Fibroblast of pulmonary artery (primary cell): ENCODE measurements around the gene LSAMP.
"Not testable (repeated sequence)": the region's sequence is repeated elsewhere in the genome, so short reads cannot be mapped to it uniquely, and the experiment has no call there.

ENCODE experiments used
- DNase-seq: peaks from one replicate; pipeline ENCODE4 v3.0.0-alpha.2; 2010; ENCODE audit warnings: low read depth
- H3K4me3 ChIP-seq: replicated peaks from 2 replicates; pipeline ENCODE4 v1.5.1; 2011; ENCODE audit warnings: low read depth, mild to moderate bottlenecking, control low read depth, low read length, moderate library complexity
- TF ChIP-seq, protein P1 (sequence below): IDR thresholded peaks from 2 replicates; pipeline ENCODE4 v1.5.1; 2011; ENCODE audit warnings: mild to moderate bottlenecking, control low read depth, low read length, inconsistent platforms; ENCODE audit errors: missing control alignments

Gene LSAMP

DNA sequence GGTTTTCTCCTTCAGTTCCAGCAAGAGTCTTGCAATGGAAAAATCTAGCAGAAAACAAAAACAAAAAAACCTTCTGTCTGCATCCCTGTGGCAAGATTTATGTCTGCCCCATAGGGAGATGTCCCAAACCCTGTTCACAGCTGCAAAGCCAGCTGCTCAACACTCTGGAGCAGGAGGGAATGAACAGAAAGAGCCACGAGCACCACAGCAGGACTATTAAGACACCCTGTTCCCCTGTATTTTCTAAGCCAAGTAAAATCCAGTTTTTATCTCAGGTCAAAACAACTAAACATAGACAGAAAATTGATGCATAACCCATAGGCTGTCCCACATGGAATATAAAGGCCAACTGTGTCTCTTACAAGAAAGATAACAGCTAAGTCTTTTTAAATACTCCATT lies 357.9 kb downstream of the LSAMP start:
- TF ChIP-seq, protein P1, sequence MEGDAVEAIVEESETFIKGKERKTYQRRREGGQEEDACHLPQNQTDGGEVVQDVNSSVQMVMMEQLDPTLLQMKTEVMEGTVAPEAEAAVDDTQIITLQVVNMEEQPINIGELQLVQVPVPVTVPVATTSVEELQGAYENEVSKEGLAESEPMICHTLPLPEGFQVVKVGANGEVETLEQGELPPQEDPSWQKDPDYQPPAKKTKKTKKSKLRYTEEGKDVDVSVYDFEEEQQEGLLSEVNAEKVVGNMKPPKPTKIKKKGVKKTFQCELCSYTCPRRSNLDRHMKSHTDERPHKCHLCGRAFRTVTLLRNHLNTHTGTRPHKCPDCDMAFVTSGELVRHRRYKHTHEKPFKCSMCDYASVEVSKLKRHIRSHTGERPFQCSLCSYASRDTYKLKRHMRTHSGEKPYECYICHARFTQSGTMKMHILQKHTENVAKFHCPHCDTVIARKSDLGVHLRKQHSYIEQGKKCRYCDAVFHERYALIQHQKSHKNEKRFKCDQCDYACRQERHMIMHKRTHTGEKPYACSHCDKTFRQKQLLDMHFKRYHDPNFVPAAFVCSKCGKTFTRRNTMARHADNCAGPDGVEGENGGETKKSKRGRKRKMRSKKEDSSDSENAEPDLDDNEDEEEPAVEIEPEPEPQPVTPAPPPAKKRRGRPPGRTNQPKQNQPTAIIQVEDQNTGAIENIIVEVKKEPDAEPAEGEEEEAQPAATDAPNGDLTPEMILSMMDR: no peak
- DNase-seq: no peak
- H3K4me3 ChIP-seq: no peak overlapping the region

DNA sequence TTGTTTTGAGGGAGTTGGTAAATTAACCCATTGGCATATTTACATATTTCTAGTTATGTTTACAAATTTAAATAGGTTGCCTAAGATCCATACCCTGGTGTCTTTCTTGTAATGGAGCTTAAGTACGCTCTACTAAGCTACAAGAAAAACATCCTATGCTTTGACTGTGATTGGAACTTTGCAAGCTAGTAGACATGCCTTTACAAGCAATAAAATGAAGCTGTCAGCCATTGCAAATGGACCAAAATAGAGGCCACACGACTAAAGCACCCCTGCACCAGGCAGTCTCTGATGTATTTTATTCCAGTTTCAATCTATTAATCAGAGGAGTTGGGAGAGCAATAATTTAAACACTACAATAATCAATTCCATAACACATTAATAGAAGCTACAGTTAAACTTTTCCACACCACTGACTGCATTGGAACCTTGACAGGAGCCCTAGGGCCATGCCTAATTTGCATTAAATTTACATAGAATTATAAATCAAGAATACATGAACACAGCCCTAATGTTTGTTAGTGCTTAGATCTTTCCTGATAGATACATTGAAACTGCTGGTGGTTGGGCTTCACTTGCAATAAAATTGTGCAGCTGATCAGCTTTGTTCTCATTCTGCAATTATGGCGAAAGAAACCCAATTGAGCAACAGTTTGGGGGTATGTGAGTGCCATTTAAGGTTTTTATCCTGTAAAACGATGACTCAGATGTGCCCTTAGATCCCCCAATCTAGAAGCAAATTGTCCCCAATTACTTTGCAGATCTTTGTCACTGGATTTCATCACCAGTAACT lies 360.1 kb downstream of the LSAMP start:
- TF ChIP-seq, protein P1: no peak
- H3K4me3 ChIP-seq: no peak overlapping the region
- no peak for DNase-seq

DNA sequence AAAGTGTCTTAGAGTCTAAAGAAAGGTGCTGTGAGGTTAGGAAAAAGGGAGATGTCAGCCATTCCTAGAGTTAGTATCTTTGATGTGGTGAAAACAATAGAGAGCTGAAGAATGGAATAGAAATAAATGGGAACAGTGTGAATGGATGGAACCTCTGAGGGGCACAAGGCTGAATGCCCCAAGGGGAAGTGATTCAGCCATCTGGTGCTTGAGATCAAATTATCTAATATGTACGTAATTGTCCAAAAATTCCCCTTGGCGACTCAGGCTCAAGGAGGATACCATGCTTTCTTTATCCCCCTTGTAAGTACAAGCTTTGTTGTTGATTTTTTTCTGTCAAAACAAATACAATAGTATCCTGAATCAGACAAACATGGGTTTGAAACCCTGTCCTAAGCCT lies 361.6 kb downstream of the LSAMP start:
- peak; percentile 7 for DNase-seq
- TF ChIP-seq, protein P1: no peak
- no peak overlapping the region for H3K4me3 ChIP-seq

DNA sequence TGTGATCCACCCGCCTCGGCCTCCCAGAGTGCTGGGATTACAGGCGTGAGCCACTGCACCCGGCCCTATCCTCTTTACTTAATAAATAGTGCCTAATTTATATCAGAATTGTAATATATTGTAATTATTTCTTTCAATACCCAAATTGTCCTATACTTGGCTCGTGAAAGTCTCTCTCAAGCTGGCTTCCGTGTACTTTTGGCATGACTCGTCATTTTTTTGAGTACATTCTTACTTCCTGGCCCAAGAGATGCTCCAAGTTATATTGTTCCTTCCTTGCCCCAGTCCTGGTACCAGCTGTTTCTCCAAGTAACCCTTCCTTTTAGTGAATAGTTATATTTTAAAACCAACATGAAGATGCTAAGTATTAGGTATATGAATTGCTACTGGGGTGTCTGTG lies 366.7 kb downstream of the LSAMP start:
- TF ChIP-seq, protein P1: no peak
- no peak overlapping the region for H3K4me3 ChIP-seq
- DNase-seq: no peak

DNA sequence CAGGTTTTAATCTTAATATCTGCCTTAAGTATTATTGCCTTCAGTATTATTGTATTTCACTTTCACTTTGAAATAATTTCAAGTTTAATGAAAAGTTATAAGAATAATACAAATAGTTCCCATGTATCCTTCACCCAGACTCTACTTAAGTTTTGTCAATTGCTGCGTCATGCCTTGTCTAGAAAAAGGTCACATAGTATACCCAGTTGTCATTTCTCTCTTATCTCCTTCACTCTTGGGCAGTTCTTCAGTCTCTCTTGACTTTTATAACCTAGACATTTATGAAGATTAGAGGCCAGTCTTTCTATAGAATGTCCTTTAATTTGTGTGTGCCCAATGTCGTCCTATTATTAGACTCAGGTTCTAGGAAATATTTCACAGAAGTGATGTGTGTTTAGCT lies 367.7 kb downstream of the LSAMP start:
- DNase-seq: no peak
- TF ChIP-seq, protein P1: no peak
- no peak overlapping the region for H3K4me3 ChIP-seq

DNA sequence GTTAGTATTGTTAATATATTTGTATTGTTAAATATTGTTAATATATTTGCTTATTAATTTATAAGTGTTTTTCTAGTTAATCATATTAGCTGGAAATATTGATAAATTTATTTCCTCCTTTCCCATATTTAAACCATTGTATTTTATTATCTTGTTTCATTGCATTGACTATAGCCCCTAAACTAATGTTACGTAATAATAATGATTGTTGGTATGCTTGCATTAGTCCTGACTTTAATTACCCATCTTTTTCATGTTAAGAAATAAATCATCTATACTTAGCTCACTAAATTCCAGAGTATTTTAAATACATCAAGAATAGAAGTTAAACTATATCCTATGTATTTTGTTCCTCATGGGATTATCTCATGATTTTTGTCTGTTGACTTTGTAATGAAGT lies 368.2 kb downstream of the LSAMP start:
- H3K4me3 ChIP-seq: no peak overlapping the region
- no peak for DNase-seq
- TF ChIP-seq, protein P1: no peak

DNA sequence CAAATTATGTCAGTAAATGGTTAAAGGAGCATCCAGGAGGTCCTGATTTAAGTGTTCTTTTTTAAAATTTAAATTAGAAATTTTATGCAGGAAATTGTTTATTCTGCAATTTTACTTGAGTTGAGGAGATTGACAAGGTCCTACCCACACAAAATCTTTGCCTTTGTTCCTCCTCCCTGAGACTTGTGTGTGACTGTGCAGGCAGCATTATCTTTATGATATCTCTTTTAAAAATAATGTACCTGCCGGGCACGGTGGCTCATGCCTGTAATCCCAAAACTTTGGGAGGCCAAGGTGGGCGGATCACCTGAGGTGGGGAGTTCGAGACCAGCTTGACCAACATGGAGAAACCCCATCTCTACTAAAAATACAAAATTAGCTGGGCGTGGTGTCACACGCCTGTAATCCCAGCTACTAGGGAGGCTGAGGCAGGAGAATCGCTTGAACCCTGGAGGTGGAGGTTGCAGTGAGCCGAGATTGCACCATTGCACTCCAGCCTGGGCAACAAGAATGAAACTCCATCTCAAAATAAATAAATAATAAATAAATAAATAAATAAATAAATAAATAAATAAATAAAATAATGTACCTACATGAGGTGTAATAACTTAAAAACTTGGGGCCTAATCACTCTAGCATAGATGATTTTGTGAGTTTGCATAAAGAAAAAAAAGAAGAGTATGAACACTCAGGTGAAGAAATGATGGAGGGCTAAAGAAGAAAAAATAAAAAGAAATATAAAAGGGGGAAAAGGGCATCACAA lies 374.6 kb downstream of the LSAMP start:
- not testable (repeated sequence) for DNase-seq, H3K4me3 ChIP-seq
